Endometrium (tissue), 2 donors: Measurements from ENCODE around the gene DHX16.
"Not testable (repeated sequence)": the region's sequence is repeated elsewhere in the genome, so short reads cannot be mapped to it uniquely, and the experiment has no call there.

Experiments used
- FAIRE-seq: peaks from 2 replicates; lab custom pipeline; 2012; peaks lifted over from hg19 to GRCh38; lab: Jason Lieb, UNC
- donor health status: control.
- donor health status: control.

Gene DHX16

DNA sequence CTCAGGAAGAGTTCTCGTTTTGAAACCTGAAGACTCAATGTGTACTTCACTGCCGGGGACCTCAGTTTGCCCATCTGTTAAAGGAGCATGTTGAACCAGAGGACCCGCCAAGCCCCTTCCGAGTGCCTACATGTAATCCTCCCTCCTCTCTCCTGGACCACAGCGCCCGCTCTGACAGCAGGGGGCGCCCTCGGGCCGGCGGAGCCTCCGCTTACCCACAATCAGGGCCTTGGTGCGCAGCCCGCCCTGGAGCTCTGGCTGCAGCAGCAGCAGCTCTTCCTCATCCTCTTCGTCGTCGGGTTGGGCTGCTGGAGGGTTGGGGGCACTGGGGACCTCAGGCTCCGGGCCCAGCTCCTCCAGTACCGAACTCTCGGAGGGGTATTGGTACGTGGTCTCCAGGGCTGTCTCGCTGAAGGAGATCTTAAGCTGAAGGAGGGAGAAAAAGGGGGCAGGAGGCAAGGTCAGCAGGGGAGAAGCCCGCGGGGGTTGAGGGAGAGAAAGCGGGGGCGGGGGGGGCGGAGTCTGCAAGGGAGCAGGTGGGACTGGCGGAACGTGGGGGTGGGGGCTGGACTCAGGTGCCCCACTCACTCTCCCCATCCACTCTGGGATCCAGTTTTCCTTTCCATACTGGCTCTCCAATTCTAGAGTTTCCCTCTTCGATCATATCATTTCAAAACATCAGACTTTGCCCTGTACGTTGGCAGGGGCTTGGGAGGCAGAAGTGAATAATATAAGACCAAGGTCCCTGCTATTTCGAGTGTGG lies 6.3 kb upstream of the DHX16 start:
- FAIRE-seq: no peak

DNA sequence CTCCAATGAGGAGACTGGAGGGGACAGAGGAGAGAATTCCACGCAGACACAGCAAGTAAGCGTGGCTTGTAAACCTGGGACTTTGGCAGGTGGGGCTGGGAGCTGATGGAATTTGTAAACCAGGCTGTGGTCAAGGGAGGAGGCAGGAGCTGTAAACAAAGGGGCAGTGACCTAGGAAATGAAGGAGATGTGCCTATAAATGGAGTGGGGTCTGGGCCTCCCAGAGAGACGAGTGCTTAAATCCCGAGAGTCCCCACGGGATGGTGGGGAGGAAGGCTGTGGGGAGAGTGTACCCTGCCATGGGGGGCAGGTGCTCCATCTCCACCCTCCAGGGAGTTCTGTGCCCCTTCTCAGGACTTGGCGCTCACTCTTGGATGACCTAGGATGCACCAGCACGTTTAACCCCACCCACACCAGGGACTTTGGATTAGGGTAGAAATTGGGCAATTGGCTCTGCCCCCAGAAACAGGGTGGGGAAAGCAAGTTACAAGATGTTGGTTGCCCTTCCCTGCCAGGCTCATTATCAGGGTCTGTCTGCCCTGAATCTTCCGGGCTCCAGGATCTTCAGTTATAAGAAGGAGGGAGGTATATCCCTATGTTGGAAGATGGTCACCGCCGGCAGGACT lies 4.0 kb upstream of the DHX16 start:
- FAIRE-seq: no peak

DNA sequence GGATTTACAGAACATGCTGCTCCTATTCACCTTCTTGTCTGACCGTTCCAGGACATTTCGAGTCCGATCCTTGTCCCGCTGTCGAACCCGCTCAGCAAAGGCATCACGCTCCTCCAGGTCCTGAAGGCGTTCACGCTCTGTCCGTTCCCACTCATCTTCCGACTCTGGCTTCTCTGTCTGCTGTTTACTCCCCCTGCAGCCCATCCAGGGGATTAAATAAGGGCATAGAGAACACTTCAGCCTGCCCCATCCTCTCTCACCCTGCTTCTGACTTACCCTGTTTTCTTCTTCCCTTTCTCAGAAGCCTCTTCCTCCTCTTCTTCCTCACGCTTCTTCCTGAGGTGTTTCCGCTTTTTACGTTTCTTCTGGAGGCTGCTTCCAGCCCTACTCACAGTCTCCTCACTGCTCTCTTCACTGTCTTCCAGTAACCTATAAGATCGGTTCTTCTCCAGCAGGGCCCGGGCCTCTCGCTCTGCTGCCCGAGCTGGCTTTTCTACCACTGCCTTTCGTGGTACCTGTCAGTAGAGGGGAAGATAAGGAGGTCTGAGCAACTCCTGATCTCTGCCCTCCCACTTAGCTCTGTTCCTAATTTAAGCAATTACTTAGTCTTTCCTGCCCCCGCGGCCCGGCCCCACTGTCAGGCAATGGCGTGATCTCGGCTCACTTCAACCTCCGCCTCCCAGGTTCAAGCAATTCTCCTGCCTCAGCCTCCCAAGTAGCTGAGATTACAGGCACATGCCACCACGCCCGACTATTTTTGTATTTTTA lies 1.9 kb downstream of the DHX16 start:
- no peak for FAIRE-seq

DNA sequence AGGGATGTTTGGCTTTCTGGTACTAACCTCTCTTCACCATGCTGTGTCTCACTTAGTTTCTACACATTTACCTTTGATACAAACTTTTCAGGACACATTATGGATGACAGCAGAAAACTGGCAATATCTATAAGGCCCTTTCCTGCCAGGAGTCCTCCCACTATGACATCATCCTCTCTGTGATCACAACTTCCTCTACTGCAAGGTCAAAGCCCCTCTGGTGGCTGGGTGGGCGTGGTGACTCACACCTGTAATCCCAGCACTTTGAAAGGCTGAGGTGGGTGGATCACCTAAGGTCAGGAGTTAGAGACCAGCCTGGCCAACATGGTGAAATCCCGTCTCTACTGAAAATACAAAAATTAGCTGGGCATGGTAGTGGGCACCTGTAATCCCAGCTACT lies 6.5 kb downstream of the DHX16 start:
- FAIRE-seq: not testable (repeated sequence)

DNA sequence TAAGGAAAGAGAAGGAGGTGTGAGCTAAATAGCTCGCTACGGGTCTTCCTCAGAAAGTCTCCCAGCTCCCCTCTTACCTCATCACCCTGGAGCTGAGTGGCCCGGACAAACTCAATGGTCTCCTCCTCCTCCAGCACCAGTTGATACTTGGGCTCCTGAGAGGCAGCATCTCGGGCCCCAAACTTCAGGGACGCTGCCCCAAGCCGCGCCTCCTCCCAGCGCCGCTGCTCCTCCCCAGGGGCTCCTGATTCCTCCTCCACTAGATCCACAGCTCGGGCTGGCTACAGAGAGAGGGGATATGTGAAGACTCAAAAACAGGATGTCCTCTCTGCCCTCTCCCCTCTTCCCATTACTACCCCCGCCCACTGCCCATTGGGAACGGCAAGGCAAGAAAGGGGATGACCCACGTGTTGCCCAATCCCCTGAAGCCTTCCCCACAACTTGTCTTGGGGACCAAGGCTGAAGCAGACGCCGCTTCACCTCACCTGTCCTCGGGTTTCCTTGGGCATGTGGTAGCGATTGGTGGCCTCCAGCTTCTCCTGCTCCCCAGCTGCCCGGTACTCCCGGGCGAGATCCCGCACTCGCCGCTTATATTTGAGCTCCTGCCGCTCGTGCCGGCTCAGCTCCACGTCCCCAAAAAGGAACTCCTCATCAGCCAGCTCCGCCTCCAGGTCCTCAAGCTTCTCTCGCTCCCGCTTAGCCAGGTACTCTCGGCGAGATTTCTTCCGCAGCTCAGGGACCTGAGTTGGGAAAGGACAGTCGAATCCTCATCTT lies 7.6 kb downstream of the DHX16 start:
- FAIRE-seq: no peak

DNA sequence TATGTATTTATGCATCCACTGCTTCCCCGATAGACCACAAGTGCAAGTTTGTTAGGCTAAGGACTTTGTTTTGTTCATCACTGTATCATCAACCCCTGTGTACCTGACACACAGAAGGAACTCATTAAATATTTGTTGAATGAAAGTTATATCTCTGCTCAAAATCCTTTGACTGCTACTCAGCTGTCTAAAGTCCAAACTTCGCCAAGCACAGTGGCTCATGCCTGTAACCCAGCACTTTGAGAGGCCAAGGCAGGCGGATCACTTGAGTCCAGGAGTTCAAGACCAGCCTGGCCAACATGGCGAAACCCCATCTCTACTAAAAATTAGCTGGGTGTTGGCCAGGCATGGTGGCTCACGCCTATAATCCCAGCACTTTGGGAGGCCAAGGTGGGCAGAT lies 14.9 kb downstream of the DHX16 start:
- not testable (repeated sequence) for FAIRE-seq

DNA sequence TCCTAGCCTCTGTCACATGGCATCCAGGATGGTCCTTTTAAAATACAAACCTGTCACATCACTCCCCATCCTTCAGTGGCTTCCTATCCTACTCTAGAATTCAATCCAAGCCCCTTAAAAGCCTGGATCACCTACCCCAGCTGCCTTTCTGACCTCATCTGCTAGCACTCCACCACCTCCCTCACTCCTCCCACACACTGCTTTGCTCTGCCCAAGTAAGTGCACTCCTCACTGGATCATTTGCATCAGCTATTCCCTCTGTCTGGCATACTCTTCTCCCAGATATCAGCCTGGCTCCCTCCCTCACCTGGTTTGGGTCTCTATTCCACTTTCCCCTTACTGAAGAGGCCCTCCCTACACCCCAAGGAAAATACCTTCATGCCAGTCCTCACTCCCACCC lies 15.4 kb downstream of the DHX16 start:
- FAIRE-seq: no peak

DNA sequence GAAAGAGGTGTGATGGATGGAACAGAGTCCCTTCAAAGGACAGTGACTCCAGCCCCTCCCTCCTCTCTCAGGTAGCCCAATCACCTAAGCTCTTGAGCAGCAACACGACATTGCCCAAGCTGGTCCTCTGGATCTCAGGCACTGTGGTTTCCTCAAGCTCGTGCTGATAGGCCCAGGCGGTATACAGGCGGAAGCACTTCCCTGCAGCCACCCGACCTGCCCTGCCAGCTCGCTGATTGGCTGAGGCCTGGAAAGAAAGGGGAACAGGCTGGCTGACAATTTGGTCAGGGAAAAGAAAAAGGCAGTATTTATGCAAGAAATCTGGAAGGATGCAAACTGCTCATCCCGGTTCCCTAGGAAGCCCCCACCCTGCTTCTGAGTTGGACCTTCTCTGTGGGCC lies 16.3 kb downstream of the DHX16 start:
- FAIRE-seq: no peak

DNA sequence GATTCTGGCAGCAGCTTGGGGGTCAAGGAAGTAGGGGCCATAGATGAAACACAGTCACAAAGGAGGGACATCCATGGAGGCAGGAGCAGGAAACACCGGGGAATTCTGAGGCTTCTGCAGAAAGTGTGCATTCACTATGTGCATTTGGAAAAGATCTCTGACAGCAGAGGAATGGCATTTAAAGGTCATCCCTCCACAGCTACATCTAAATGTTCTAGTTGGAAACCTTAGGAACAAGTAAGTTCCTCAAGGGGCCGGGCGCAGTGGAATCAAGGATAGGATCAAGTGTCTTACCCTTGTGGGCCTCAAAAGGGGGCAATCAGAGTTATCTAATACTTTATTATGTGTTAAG lies 17.1 kb downstream of the DHX16 start:
- no peak for FAIRE-seq

DNA sequence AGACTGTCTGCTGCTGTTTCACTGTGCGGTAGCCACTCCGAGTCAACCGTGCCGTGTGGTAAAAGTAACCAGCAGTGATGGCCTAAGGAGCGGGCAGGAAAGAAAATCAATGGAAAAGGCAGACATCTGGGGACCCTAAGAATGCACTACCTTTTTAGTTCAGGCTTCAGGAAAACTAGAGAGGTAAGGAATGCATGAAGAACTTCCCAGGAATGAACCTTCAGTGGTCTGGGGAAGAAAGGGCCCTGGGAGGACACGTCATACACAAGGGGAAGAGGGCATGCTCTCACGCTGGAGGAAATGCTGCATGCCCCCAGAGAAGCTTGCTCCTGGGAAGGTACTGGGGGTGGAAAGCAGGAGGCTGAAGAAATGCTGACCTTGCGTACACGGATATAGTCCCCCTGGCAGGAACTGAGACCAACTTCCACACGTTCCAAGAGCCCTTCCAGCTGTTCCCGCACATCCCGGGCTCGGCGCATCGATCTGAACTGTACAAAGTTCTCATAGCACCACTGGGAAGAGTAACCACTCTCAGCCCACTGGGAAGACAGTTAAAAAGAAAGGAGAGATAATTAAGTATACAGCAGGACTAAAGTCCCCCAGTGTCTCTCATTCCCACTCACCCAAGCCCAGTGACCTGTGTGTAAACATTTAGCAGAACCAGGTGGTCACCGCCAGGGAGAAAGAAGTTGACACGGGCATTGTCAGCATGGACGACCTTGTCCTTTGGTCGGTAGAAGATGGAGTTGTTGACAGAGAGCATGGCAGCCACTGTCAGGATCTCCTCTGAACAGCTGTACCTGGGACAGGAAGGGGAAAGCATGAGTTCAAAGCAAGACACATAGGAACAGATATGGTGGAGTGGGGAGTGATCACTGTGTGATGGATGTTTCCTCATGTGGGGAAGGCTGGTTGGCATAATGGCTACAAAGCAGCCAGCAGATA lies 17.7 kb downstream of the DHX16 start:
- no peak for FAIRE-seq

DNA sequence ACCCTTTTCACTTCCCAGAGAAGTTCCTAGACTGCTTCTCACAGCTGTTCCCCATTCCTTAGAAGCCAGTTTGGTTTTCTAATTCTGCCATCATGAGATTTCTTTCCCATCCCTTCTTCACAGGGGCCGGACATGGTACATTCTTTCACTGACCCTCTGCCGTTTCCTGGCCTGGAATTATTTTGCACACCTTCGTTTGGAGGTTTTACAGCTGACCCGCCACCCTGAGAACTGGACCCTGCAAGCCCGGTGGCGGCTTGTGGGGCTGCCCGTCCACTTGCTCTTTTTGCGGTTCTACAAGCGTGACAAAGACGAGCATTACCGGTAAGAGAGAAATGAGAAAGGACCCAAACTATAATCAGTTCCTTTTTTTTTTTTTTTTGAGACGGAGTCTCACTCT lies 21.7 kb downstream of the DHX16 start:
- FAIRE-seq: no peak

DNA sequence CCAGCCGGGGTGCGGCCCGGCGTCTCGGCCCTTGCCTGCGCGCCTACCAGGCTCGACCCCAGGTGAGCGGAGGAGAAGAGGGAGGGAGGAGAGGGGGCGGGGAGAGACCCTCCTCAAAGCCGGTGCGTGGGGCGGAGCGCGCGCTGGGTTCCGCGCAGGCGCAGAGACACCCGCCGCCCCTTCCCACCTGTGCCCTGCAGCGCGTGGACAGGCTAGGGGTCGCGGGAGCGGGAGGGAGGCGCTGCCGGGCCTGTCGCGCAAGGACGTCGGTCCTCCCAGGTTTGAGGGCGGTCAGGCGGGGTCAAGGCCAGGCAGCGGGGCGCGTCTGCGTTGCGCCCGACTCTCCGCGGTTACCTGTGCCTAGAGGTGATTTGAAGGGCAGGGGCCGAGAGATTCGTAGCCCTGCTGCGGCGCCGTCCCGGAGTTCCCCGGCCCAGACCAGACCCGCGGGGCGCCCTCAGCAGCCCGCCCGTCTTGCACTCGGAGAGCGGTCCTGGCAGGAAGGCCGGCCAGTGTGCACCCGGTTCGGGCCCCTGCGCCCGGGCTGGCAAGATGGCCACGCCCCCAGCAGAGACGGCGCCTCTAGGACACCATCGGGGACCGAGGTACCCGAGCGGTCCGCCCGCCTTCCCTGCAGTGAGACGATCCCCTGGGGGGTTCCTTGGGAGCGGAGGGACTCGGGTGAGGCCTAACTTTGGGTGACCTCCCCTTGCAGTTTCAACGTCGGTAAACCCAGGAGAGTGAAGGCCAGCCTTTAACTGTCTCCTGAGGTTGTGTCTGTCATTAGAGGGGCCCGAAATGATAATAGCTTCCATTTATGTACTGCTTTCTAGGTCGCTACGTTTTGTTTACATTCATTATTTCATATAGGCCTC lies 25.3 kb downstream of the DHX16 start:
- no peak for FAIRE-seq

DNA sequence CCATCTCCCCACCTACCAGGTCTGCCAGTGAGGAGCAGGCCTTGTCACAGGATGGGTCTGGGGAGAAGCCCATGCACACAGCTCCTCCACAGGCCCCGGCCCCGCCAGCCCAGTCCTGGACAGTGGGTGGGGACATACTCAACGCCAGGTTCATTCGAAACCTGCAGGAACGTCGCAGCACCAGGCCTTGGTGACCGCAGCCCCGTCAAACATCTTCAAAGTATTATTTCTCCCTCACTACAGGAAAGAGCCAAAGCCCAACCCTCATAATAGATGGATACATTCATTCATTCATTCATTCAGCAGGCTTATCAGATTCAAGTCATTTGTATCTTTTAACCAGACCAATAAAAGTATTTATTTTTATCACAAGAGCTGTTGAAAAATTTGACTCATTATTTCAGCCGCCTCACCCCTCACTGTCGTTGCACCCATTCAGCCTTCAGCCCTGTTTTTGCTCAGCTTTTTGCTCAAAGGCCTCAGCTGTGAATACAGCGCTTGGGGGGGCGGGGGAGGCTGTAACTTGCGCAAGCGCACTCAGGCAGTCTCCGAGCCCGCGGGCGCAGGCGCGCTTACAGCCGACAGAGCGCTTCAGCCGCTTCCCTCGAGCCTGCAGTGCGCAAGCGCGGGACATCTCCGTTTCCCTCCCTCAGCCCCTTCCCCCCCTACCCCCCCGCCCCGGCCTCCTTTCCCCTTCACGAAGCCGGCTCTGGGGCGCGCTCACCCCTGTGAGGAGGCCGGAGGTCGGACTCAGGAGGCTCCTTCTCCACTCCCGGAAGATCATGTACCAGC lies 26.2 kb downstream of the DHX16 start, which contains the start of gene C6orf136:
TSS of gene C6orf136 (plus strand) at position 684 of the 792 bp plus-strand sequence. CDS start at position 783, 99 bp downstream.
- no peak for FAIRE-seq

DNA sequence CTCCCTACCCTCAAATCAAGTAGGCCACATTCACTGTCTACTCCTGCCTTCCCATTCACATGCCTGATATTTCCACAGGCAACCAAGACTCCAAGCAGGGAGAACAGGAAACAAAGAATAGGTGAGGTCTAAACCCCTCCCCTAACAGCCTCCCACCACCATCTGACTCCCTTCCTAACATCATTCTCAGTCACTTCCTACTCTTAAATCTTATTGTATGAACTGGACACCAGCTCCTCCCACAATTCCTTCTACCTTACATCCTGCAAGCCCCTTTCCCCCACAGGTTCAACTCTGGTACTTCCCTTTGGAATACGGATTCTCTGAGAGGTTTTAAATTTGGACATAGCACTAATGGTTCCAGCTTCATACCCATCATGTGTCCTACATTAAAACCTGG lies 26.8 kb downstream of the DHX16 start:
- FAIRE-seq: no peak

DNA sequence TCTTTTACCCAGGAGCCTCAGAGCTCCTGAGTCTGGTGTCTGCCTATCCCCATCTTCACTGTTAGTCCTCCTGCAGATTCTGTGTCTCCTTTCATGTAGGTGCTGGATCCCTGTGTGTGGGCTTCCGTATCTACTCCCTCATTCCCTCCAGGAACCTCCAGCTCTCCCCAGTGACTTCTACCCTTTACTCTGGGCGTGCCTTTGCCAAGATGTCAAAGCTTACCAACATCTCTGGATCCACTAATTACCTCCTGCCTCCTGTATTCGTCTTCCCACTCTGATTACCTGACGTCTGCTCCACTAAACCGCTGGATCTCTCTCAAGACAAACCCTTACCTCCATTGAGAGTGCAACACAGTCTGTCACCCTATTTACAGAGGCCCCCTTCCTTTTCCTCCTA lies 28.0 kb downstream of the DHX16 start:
- FAIRE-seq: no peak

DNA sequence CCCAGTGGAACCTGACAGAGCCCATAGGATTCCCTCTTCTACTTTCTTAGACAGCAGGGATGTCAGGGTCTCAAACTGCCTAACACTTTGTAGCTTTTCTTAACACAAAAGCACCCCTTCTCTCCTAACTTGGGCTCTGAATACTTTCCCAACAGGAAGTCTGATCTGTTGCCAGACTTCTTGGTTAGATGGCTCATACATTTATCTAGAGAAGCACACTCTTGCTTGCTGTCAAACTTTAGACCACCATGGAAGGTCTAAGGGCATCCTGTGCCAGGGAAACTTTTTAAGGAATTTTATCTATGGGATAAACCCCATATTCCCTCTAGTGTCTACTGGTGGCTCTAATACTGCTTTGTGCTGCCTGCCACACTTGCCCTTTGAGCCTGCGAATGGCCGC lies 29.1 kb downstream of the DHX16 start:
- no peak for FAIRE-seq

DNA sequence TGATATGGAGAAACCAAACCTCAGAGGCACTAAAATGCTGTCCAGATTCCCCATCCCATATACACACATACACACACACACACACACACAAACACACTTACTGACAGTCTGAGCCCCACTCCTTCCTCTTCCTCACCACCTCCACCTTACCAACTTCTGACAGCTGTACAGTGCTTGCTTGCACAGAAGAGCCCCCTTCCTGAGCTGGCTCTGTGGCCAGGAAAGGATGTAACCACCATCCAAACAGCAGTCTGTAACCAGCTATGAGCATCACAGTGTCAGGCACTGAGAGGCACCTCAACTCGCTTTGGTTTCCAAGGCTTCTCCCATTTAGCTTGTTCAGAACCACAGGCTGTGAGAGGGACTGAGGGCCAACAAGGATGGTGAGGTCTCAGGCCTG lies 31.8 kb downstream of the DHX16 start:
- FAIRE-seq: no peak

DNA sequence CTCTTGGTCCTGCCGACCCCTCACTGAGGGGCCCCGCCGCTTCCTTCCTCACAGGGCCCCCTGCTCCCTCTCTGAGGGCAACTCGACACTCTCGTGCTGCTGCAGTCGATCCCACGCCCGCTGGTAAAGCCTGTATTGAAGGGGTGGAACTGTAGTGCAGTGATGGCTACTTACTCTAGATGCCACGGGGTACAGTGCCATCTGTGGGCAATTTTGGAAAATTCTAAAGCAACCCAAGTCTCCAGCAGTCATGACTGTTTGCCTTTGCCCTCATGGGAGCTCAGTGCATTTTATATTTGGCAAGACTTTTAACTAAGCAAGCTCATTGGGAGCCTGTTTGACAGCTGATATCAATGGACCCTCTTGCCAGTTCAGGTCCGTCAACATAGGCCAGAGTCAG lies 32.3 kb downstream of the DHX16 start:
- FAIRE-seq: no peak

DNA sequence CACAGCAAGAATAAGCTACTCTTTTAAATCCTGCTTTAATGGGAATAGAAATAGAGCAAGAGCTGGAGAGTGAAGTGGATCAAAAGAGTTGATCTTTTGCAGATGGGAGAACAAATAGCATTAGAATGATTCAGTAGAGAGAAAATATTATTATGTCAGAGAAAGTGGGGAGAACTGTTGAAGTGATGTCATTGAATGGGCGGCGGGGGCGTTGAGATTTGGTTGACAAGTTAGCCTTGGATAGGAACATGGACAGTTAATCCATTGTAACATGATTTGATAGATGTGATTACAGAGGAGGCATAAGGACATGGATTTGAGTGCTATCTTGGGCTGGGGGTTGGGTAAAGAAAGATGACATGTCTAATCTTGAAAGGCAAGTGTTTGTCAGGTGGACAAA lies 37.0 kb downstream of the DHX16 start:
- FAIRE-seq: no peak
